Endodermal cell (in vitro differentiated cells): ENCODE data around the gene MS4A10. TPM values are rescaled to one million over a fixed set of nuclear protein-coding genes. Genes with fewer than 3 reads are reported as not detected.

Experiments
- DNase-seq: peaks from one replicate; pipeline ENCODE4 v3.0.0-alpha.2; 2017
- H3K27ac ChIP-seq: 2 replicates; pipeline ENCODE4 v1.5.1; 2013; ENCODE audit warnings: mild to moderate bottlenecking, low read depth, low read length, moderate library complexity
- H3K27me3 ChIP-seq: 2 replicates; pipeline ENCODE4 v1.6.1; 2013; ENCODE audit warnings: mild to moderate bottlenecking, low read length, moderate library complexity; ENCODE audit not compliant: insufficient read depth, control insufficient read depth, poor library complexity, severe bottlenecking
- H3K36me3 ChIP-seq: 2 replicates; pipeline ENCODE4 v1.7.0; 2013; ENCODE audit warnings: mild to moderate bottlenecking, low read length, moderate library complexity; ENCODE audit not compliant: control insufficient read depth, insufficient read depth
- H3K4me1 ChIP-seq: one replicate; pipeline ENCODE4 v1.7.0; 2013; ENCODE audit warnings: low read length; ENCODE audit not compliant: control insufficient read depth, insufficient read depth
- H3K4me3 ChIP-seq: 2 replicates; pipeline ENCODE4 v1.5.1; 2013; ENCODE audit warnings: mild to moderate bottlenecking, low read length, moderate library complexity
- H3K9ac ChIP-seq: 2 replicates; pipeline ENCODE4 v1.6.1; 2013; ENCODE audit warnings: mild to moderate bottlenecking, low read length, moderate library complexity; ENCODE audit not compliant: poor library complexity, severe bottlenecking; ENCODE audit errors: extremely low read depth
- H3K9me3 ChIP-seq: 2 replicates; pipeline ENCODE4 v1.6.1; 2013; ENCODE audit warnings: mild to moderate bottlenecking, low read length, moderate library complexity; ENCODE audit not compliant: control insufficient read depth
- H3K27ac Mint-ChIP-seq: 2 replicates; pipeline ENCODE4 v1.8.0; 2020; ENCODE audit warnings: mixed read lengths
- H3K27me3 Mint-ChIP-seq: 2 replicates; pipeline ENCODE4 v1.8.0; 2021; ENCODE audit warnings: mild to moderate bottlenecking, mixed read lengths; ENCODE audit not compliant: insufficient read depth
- H3K36me3 Mint-ChIP-seq: 2 replicates; pipeline ENCODE4 v1.8.0; 2020; ENCODE audit warnings: low read depth, mixed read lengths
- H3K4me1 Mint-ChIP-seq: 2 replicates; pipeline ENCODE4 v1.8.0; 2020; ENCODE audit warnings: mixed read lengths
- H3K4me3 Mint-ChIP-seq: 2 replicates; pipeline ENCODE4 v1.8.0; 2020; ENCODE audit warnings: mild to moderate bottlenecking, moderate library complexity, mixed read lengths
- H3K9me3 Mint-ChIP-seq: 2 replicates; pipeline ENCODE4 v1.8.0; 2020; ENCODE audit warnings: mild to moderate bottlenecking, mixed read lengths
- CTCF ChIP-seq: fragments of 200-600 bp; sonication (generic); conservative IDR thresholded peaks from 2 replicates; pipeline ENCODE4 v1.5.0; 2021; ENCODE audit warnings: antibody characterized with exemption, mild to moderate bottlenecking
- WGBS, 2 experiments: methylation state at CpG; one replicate each; pipeline versions ENCODE4 v1.1.5 to v1.1.7; 2013; ENCODE audit warnings: missing lambda C conversion rate in 2 of 2, mixed read lengths in 1 of 2; ENCODE audit not compliant: insufficient coverage in 1 of 2, insufficient read length in 1 of 2; 5-methylcytosine and 5-hydroxymethylcytosine counted together
- total RNA-seq, 2 donors: library from RNA; stranded (reverse); fragmentation: NEBNext Ultra II Directional in 1 of 2; extraction: Animal tissue kit (Norgen Biotek cat#: 25700) in 1 of 2; gene quantifications; 2 replicates in 1 of 2; 3 replicates in 1 of 2; pipeline ENCODE4 v1.2.1, GENCODE V29; 2021

MS4A10 gene
- total RNA-seq, 2 donors from 2014 or later = not detected

GRCh38 chr11:60825118-60825517 is 40.0 kb downstream of the MS4A10 start:
- Histone ChIP-seq H3K4me3 (no peak overlapping the region), H3K27me3 (no peaks in the 10 kb centered on the region), H3K27ac (no peak overlapping the region), H3K9me3 (no peaks in the 10 kb centered on the region), H3K9ac (no peak overlapping the region), H3K36me3 (no peaks in the 10 kb centered on the region), H3K4me1 (no peaks in the 10 kb centered on the region)
- no peak overlapping the region for H3K4me3 Mint-ChIP-seq
- DNase-seq = no peak
- WGBS, 2 experiments = 92 to 96% methylated on average over 4 to 5 of the region's 5 CpGs
- no peaks in the 10 kb centered on the region for H3K9me3 Mint-ChIP-seq
- no peaks in the 10 kb centered on the region for H3K4me1 Mint-ChIP-seq
- no peak overlapping the region for H3K27ac Mint-ChIP-seq
- H3K36me3 Mint-ChIP-seq = no peaks in the 10 kb centered on the region
- no peak for TF ChIP-seq CTCF
- no peaks in the 10 kb centered on the region for H3K27me3 Mint-ChIP-seq

- Mint-ChIP-seq H3K27ac (no peak overlapping the region), H3K9me3 (no peaks in the 10 kb centered on the region), H3K36me3 (no peaks in the 10 kb centered on the region), H3K27me3 (no peaks in the 10 kb centered on the region), H3K4me3 (no peak overlapping the region), H3K4me1 (no peaks in the 10 kb centered on the region)
- Histone ChIP-seq H3K4me1 (no peaks in the 10 kb centered on the region), H3K27me3 (no peaks in the 10 kb centered on the region), H3K4me3 (no peak overlapping the region), H3K36me3 (no peaks in the 10 kb centered on the region), H3K9ac (no peak overlapping the region), H3K27ac (no peak overlapping the region), H3K9me3 (no peaks in the 10 kb centered on the region)
- DNase-seq = no peak
- 77 to 87% methylated on average over 5 to 6 of the region's 6 CpGs for WGBS, 2 experiments
- TF ChIP-seq CTCF = no peak
Observed at GRCh38 chr11:60825790-60826189, 40.7 kb downstream of the MS4A10 start.

- no peak overlapping the region for H3K4me3 Mint-ChIP-seq
- 56 to 58% methylated on average over 9 to 10 of the region's 10 CpGs for WGBS, 2 experiments
- peaks cover 34% of the 10 kb centered on the region for H3K27me3 ChIP-seq
Observed at GRCh38 chr11:60830478-60831142, 45.5 kb downstream of the MS4A10 start.

More at GRCh38 chr11:60830478-60831142, 45.5 kb downstream of the MS4A10 start:
- no peaks in the 10 kb centered on the region for H3K36me3 ChIP-seq
- H3K27ac Mint-ChIP-seq = no peak overlapping the region
- peaks cover 31% of the 10 kb centered on the region for H3K27me3 Mint-ChIP-seq
- H3K4me1 Mint-ChIP-seq = no peaks in the 10 kb centered on the region
- no peak for TF ChIP-seq CTCF
- H3K27ac ChIP-seq = no peak overlapping the region
- no peaks in the 10 kb centered on the region for H3K9me3 ChIP-seq
- no peaks in the 10 kb centered on the region for H3K4me1 ChIP-seq
- DNase-seq = no peak
- no peaks in the 10 kb centered on the region for H3K9me3 Mint-ChIP-seq
- no peak overlapping the region for H3K9ac ChIP-seq
- H3K4me3 ChIP-seq = no peak overlapping the region
- no peaks in the 10 kb centered on the region for H3K36me3 Mint-ChIP-seq
